UCSD-AML1 (cell line): ENCODE data around the gene PC.
A peak's percentile ranks its signal among the peaks of the same experiment; 100 is the strongest.

Experiments
- DNase-seq: peaks from one replicate; lab custom pipeline; 2025; ENCODE audit not compliant: unreplicated experiment; lab: John Stamatoyannopoulos, UW

The PC gene

DNA sequence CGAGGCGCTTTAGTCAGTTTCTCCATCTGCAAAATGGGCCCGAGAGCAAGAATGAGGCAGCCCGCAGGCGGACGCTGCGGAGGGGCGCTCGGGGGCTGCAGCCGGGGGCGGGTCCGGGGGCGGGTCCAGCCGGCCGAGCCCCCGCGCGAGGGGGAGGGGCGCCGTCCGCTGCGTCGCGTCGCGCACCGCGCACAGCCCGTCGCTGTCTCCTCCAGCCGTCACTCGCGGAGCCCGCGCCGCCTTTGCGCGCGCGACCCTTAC, 282 bp downstream of the PC start:
- DNase-seq = no peak

- DNase-seq = no peak
Observed at GRCh38 chr11:66956689-66957290, 1.4 kb downstream of the PC start.

- DNase-seq = no peak
Observed at GRCh38 chr11:66953081-66953833, 4.9 kb downstream of the PC start.

GRCh38 chr11:66951927-66952337, 6.3 kb downstream of the PC start:
- no peak for DNase-seq

DNA sequence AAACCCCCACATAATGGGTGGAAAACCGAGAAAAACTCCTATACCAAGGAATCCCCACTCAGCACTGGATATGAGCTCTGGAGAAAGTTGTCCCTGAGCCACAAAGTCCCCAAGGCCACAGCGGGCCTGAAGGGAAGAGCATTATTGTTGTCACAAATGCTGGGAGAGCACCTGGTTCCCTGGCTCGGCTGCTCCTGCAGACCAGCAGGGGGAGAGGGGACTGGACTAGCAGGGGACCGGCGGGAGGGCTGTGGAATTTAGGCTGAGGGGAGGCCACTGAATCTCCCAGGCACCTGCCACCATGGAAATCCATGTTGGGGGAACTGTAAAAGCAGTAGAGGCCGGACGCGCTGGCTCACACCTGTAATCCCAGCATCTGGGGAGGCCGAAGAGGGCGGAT, 7.0 kb downstream of the PC start:
- DNase-seq = no peak

GRCh38 chr11:66950112-66950535, 8.1 kb downstream of the PC start:
- no peak for DNase-seq

DNA sequence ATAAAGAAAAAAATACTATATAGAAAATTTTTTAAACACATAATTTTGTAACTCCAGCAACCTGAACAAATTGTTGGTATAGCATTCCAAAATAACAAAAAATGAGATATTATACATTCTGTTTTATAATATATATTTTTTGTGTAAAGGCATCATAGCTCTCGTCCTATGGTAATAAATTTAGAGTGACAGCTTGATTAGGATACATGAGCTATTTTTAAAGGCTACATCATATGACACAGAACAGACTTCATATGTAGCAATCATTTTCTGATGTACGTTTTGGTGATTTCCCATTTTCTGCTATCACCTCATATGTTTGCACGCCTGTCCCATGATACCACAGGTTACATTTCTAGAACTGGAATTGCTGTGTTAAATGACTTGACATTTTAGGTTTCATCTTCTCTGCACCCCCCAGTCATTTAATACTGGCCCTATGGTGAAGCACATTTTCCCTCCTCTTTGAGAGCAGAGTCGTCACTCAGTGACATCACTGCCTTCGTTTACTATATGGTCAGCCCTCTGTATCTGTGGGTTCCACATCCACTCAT, 19.5 kb downstream of the PC start:
- DNase-seq = no peak

- DNase-seq = no peak
Observed at GRCh38 chr11:66937193-66937733, 20.9 kb downstream of the PC start.

DNA sequence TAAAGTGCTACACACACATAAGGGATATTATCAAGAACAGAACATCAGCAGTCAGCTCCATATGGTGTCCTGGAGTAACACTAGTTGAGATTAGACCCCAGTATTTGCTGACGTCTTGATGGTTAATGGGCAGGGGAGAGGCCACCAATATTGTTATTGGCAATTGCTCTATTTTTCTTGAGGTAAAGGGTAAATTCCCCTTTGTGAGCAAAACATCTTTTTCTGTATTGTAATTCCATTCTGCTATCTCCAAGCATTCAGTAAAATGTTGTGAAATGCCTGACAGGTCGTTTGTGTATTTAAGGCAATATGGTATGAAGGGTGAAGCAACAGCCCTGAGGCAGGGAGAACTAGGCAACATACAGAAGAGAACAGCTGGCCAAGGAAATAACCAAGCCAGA, 21.9 kb downstream of the PC start:
- no peak for DNase-seq

- no peak for DNase-seq
Observed at GRCh38 chr11:66934950-66935779, 23.0 kb downstream of the PC start.

DNA sequence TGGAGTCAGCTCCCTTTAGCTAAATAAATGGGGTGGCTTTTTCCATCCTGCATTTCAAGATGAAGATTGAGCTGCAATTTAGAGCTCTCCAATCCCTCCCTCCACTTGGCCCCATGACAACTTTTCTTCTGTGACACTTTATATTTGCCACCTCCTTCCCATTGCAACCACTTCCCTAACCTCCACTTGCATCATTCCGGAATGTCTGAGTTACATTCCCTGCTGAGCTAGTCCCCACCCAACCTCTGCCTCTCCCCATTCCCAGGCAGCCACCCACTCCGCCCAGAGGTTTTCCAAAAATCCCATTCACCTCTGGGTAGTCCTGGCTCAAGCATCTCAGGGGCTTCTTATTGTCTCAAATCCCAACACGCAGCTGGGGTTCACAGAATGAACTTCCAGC, 24.7 kb downstream of the PC start:
- no peak for DNase-seq

DNA sequence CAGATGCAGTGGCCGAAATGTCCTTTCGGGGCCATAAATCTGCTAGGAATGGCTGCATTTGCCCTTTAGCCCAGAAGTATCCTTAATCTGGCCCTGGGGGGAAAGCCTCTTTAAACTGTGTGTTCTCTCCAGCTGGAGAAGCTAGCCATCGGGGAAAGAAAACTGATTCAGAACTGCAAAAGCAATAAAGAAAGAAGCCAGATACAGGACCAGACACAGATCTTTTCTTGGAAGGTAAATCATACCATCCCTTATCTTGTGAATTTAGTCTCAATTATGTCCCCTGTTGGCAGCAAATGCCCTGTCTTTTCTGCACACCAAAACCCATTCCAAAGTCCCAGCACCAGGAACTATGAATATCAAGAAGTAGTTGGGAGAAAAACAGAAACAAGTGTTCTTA, 25.6 kb downstream of the PC start:
- DNase-seq = no peak

- no peak for DNase-seq
Observed at GRCh38 chr11:66929753-66930152, 28.4 kb downstream of the PC start.

GRCh38 chr11:66924272-66924671, 33.9 kb downstream of the PC start:
- DNase-seq = no peak

DNA sequence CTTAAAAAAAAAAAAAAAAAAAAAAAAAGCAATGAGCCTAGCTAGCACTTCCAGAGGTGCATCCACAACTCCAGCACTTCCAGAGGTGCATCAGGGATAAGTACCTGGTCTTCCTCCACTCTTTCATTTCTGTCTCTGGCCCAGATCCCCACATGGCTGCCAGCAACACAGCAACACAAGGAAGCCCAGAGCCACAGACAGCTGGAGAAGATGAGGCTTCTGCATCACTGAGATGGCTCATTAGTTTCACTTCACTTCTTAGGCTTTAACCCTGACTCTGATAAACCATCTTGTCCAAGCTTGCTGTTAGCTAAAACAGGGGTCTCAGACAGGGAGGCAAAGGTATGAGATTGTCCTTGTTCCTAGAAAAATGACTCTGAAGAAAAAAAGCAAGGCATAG, 35.6 kb downstream of the PC start:
- DNase-seq = no peak

GRCh38 chr11:66920978-66921784, 37.0 kb downstream of the PC start:
- DNase-seq = peak; percentile 35

GRCh38 chr11:66919923-66920322, 38.3 kb downstream of the PC start:
- no peak for DNase-seq

DNA sequence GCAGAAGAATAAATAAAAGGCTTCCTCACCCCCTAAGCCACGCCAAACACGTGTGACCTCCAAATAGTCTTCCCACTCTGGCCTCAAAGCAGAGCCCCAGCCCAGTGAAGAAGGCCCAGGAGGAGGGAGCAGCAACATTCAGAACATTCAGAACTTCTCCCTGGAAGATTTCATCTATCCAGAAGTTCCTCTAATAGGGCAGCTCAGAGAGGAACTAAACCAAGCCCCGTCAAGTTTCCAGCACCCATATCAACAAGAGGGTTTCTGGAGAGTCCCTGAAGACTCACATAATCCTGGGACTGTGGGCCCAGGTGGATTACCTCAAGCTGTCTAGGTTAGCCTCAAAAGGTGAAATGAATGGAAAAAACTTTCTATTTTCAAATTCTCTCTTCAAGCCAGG, 39.4 kb downstream of the PC start:
- DNase-seq = no peak

DNA sequence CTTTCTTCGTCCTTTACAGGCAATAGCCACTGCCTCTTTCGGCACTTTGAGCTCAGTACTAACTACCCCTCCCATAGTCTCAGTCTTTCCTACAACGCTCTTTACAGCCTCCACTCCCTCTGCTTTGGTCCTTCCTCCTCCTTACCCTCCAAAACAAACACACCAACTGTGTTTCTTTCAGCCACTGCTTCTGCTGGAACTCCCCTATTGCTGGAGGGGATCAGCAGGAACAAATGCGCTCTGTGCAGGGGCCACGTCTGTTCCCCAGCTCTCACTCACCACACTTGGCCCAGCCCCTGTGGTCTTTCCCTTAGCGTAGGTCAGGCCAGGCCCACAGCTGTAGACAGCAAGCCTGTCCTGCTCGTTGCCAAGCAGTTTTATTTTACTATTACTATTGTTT, 42.3 kb downstream of the PC start:
- DNase-seq = no peak

- DNase-seq = no peak
Observed at GRCh38 chr11:66915046-66915832, 42.9 kb downstream of the PC start.
